GM19099 (cell line): ENCODE data around the gene NAA11.

Experiments used
- POLR2A ChIP-seq: IDR thresholded peaks from 3 replicates; pipeline ENCODE4 v1.6.1; 2011; ENCODE audit warnings: low read depth; ENCODE audit not compliant: insufficient read length; ENCODE audit errors: extremely low read depth

The NAA11 gene

GRCh38 chr4:79292008-79292407, 33.9 kb downstream of the NAA11 start:
- no peak for TF ChIP-seq POLR2A

DNA sequence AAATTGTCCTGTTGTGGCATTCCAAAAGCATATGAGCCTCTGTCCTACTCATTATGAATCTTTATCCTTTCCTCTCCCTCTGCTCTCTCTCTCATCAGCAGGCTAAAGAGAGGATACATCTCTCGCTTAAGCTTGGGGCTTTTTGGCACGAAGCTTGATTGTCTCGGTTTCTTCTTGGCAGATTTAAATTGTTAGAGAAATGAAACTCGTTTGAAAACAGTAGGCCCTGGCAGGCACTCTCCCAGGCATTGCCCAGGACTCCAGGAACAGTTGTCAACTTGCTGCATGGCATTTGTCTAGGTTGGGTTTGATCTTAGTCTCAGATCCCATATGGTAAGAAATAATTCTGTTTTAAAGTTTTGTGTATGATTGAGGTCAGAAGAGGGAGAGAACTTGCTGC, 35.5 kb downstream of the NAA11 start:
- no peak for TF ChIP-seq POLR2A

GRCh38 chr4:79288185-79288584, 37.7 kb downstream of the NAA11 start:
- no peak for TF ChIP-seq POLR2A

DNA sequence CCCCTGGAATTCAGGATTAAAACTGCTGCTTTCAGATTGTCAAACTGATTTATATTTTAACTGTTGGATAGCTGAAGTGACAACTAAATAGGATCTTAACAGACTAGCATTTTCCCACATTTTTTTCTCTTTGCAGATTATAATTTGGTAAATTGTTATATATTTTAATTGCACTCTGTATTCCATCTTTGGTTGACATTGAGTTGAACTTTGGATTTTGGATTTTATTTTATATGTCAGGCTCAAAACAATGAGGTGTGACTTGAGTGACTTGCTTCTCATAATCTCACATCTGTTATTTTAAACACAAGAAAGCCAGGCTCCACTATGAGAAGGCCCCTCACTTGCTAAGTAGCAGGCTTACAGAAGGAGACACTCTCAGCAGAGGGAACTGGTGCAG, 38.1 kb downstream of the NAA11 start:
- no peak for TF ChIP-seq POLR2A

DNA sequence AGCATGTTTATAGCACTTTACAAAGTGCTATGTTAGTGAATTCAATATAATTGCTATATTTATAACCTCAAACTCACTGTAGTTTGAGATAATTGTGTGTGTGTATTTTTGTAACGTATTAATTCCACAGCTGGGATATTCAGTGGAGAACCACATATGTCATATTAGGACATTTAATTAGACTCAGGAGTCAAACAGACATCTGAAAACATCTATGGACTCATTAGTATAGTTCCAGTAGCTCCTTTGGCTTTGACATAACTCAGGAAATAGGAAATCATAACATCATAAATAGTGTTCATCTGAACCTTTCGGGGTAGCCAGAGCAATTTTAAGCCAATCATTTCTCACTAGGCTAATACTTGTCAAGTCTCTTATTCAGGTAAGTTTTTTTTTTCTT, 38.8 kb downstream of the NAA11 start:
- TF ChIP-seq POLR2A = no peak

GRCh38 chr4:79281566-79282359, 44.1 kb downstream of the NAA11 start:
- TF ChIP-seq POLR2A = no peak

DNA sequence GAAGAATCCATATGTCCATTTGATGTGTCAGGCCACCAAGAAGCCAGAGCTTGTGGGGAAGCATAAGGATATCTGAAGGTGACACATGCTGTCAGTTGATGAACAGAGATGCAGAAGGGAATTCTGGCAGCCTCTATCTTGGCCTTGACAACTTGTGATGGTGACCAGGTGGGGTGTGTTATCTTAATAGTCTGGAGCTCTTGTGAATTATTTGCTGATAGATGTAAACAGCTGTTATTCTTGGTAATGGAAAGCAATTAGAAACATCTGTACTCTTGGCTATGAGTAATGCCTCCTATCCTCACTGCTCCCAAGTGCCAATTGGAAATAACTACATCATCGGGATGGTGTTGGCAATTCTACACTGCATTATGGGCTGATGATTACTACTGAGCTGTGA, 51.9 kb downstream of the NAA11 start:
- no peak for TF ChIP-seq POLR2A

- TF ChIP-seq POLR2A = no peak
Measured at GRCh38 chr4:79272761-79273160, 53.1 kb downstream of the NAA11 start.

DNA sequence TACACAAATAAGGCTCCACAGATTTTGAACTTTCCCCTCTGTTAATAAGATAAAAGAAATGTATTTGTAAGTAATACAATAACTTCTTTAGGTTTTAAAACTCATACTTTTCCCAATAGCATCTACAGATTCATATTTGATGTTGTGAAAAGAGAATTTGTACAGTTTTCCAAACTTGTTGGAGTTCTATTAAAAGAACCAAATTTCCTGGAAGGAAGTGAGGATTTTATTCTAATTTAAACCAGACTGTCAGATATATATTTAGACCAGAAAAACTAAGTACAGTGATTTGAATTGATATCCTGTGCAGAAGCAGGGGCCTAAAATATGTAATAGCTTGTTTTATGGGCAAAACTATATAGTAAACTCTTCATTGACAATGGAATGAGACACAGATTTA, 53.7 kb downstream of the NAA11 start:
- TF ChIP-seq POLR2A = no peak

DNA sequence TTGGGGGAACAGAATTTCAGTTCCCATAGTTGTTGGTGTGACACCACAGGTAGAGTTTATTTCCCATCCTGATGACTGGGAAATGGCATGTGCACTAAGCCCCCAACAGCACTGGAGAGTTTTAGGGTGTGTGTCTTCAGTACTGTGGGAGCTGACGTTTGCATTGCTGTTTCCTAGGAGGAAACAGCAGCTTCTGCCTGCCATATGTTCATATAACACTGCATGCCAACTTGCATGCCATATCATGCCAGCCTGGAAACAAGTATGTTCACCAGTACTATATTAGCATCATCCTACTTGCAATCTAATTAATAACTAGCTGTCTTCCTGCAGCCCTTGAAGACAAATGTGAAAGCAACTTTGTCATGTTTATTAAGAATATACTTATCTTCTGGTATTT, 58.2 kb downstream of the NAA11 start:
- no peak for TF ChIP-seq POLR2A
